ENCODE data around the gene SLC27A6.
A peak's percentile ranks its signal among the peaks of the same experiment; 100 is the strongest.

SLC27A6 gene

DNA sequence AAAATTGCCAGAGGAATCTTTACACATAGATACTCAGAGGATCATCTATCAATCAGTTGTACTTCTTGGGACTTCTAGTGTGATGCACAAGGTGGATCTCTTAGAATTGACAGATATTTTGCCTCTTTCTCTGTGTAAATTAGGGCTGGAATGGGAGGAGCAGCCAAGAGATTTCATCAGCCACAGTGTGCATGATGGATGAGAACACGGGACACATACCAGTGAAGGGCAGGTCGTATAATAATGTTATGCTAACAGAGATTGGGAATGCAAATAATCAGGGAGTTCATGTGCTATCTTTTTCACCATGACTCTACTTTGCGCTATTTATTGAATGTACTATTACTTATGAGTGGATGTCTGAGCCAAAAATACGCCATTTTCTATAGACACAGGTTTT, 86.0 kb downstream of the SLC27A6 start:
- no peaks in the 10 kb centered on the region for H3K36me3 ChIP-seq
- no peak for DNase-seq
- no peaks in the 10 kb centered on the region for H3K9me3 ChIP-seq
- no peak overlapping the region for H3K4me3 ChIP-seq (ENCODE audit: low read depth, low read length)
- no peaks in the 10 kb centered on the region for H3K27me3 ChIP-seq
- H3K4me1 ChIP-seq, result peaks cover 14% of the 10 kb centered on the region
- TF ChIP-seq, protein P1, sequence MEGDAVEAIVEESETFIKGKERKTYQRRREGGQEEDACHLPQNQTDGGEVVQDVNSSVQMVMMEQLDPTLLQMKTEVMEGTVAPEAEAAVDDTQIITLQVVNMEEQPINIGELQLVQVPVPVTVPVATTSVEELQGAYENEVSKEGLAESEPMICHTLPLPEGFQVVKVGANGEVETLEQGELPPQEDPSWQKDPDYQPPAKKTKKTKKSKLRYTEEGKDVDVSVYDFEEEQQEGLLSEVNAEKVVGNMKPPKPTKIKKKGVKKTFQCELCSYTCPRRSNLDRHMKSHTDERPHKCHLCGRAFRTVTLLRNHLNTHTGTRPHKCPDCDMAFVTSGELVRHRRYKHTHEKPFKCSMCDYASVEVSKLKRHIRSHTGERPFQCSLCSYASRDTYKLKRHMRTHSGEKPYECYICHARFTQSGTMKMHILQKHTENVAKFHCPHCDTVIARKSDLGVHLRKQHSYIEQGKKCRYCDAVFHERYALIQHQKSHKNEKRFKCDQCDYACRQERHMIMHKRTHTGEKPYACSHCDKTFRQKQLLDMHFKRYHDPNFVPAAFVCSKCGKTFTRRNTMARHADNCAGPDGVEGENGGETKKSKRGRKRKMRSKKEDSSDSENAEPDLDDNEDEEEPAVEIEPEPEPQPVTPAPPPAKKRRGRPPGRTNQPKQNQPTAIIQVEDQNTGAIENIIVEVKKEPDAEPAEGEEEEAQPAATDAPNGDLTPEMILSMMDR (IDR thresholded peaks at IDR 0.05; ENCODE audit: low read depth, low read length), result no peak

DNA sequence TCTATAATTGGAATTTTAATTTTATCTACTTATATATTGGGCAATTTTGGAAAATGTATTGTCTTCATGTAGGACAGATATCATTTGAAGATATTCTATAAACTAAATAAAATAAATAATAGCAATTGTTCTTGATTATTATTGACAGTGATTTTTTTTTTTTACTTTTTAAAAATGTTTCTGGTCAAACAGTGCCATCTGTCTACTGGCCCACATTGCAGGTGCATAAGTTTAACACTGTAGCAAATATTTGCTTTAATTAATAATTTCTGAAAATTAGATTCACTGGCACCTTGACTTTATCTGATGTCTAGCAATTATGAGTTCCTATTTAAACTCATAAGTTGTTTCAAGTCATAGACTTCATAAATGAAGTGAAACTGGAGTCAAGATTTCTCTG, 88.2 kb downstream of the SLC27A6 start:
- TF ChIP-seq, protein P1 (IDR thresholded peaks at IDR 0.05; ENCODE audit: low read depth, low read length), result peak; percentile 45
- H3K27me3 ChIP-seq, result no peaks in the 10 kb centered on the region
- peaks cover 10% of the 10 kb centered on the region for H3K4me1 ChIP-seq
- H3K36me3 ChIP-seq, result no peaks in the 10 kb centered on the region
- H3K4me3 ChIP-seq (ENCODE audit: low read depth, low read length), result no peak overlapping the region
- no peak for DNase-seq
- H3K9me3 ChIP-seq, result no peaks in the 10 kb centered on the region

DNA sequence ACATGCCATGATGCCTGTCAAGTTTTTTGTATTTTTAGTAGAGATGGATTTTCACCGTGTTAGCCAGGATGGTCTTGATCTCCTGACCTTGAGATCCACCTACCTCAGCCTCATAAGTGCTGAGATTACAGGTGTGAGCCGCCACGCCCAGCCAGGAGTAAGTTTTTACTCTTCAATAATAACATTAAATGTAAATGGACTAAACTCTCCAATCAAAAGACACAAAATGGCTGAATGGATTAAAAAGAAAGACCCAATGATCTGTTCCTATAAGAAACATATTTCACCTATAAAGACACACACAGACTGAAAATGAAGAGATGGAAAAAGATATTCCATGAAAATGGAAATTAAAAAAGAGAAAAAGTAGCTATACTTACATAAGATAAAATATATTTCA, 92.0 kb downstream of the SLC27A6 start:
- no peak for DNase-seq
- no peaks in the 10 kb centered on the region for H3K9me3 ChIP-seq
- no peaks in the 10 kb centered on the region for H3K27me3 ChIP-seq
- TF ChIP-seq, protein P1 (IDR thresholded peaks at IDR 0.05; ENCODE audit: low read depth, low read length), result no peak
- H3K4me1 ChIP-seq, result peaks cover 3% of the 10 kb centered on the region; the same call in 1 of the 2 replicates
- no peaks in the 10 kb centered on the region for H3K36me3 ChIP-seq
- no peak overlapping the region for H3K4me3 ChIP-seq (ENCODE audit: low read depth, low read length)

DNA sequence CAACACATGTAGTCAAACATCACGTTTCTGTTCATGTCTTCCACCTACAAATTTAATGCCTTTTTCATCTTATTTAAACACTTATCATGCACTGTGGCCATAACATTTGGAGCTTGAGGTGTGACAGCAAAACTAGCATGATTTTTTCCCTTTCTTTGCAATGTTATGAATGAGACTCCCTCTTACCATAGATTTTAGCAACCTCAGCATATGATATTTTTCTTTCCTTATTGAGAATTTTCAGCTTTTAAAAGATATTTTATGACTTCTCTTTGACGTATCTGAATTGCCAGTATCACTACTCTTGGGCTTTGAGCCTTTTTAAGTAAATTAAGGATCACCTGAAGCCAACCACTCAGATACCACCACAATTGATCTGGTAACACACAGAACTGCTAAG, 96.6 kb downstream of the SLC27A6 start:
- no peak for DNase-seq
- H3K36me3 ChIP-seq, result no peaks in the 10 kb centered on the region
- H3K9me3 ChIP-seq, result no peaks in the 10 kb centered on the region
- TF ChIP-seq, protein P1 (IDR thresholded peaks at IDR 0.05; ENCODE audit: low read depth, low read length), result no peak
- H3K4me3 ChIP-seq (ENCODE audit: low read depth, low read length), result no peak overlapping the region
- H3K4me1 ChIP-seq, result peaks cover 31% of the 10 kb centered on the region
- H3K27me3 ChIP-seq, result no peaks in the 10 kb centered on the region

DNA sequence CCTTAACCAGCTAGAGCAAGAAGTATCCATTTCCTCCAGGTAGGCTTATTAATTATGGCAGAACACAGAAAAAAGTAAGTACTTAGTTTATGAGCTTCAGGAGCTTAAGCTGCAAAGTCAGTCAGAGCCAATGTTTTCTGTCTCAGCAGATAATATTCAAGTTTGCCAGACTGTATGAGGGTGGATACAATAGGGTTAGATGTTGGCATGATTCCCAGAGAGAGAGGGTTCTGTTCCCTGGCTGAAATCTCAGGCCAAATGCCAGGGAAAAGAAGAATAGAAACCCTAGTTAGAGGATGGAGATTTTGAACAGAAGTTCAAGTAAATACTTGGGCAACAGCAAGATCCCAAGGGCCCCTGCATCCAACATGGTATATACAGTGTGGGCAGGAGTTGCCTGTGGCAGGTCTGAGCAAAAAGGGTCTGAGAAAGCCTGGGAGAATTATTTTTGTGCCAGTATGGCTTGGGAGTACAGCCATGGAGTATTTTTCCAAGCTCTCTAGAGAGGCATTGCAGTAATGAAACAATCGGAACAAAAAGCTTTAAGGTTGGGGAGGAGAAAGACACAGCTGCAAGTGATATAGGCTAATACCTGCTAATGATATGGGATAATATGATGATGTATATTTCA, 98.3 kb downstream of the SLC27A6 start:
- H3K4me3 ChIP-seq (ENCODE audit: low read depth, low read length), result peak overlapping the region; percentile 23; the same call in 1 of the 2 replicates
- H3K36me3 ChIP-seq, result no peaks in the 10 kb centered on the region

DNA sequence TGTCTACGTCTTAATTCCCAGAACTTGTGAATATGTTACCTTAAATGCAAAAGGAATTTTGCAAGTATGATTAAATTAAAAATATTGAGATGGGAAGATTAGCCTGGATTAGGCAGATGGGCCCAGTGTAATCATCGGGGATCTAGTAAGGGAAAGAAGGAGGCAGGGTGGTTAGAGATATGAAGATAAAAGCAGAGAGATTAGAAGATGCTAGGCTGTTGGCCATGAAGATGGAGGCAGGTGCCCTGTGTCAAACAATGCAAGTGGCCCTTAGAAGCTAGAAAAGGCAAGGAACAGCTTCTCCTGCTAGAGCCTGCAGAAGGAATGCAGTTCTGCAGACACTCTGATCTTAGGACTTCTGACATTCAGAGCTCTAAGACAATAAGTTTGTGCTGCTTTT, 100.4 kb downstream of the SLC27A6 start:
- DNase-seq, result no peak
- Histone ChIP-seq H3K9me3 (no peaks in the 10 kb centered on the region), H3K36me3 (no peaks in the 10 kb centered on the region), H3K4me3 (ENCODE audit: low read depth, low read length) (no peak overlapping the region), H3K4me1 (peaks cover 41% of the 10 kb centered on the region), H3K27me3 (no peaks in the 10 kb centered on the region)
- TF ChIP-seq, protein P1 (IDR thresholded peaks at IDR 0.05; ENCODE audit: low read depth, low read length), result no peak

More for the DNA sequence above, 98.3 kb downstream of the SLC27A6 start:
- peak; percentile 55 for DNase-seq
- H3K27me3 ChIP-seq, result no peaks in the 10 kb centered on the region
- peaks cover 41% of the 10 kb centered on the region for H3K4me1 ChIP-seq
- TF ChIP-seq, protein P1 (IDR thresholded peaks at IDR 0.05; ENCODE audit: low read depth, low read length), result no peak
- no peaks in the 10 kb centered on the region for H3K9me3 ChIP-seq
